GM11168 (cell line): Measurements from ENCODE around the gene ALKBH5.

Source experiments
- in situ Hi-C: fragments of 300-500 bp; cut with MboI; formaldehyde crosslinking; loops from one replicate; pipeline ENCODE4 v1.12.0; 2022; ENCODE audit warnings: low sequenced_read_pairs; ENCODE audit not compliant: unreplicated experiment

The ALKBH5 gene

DNA sequence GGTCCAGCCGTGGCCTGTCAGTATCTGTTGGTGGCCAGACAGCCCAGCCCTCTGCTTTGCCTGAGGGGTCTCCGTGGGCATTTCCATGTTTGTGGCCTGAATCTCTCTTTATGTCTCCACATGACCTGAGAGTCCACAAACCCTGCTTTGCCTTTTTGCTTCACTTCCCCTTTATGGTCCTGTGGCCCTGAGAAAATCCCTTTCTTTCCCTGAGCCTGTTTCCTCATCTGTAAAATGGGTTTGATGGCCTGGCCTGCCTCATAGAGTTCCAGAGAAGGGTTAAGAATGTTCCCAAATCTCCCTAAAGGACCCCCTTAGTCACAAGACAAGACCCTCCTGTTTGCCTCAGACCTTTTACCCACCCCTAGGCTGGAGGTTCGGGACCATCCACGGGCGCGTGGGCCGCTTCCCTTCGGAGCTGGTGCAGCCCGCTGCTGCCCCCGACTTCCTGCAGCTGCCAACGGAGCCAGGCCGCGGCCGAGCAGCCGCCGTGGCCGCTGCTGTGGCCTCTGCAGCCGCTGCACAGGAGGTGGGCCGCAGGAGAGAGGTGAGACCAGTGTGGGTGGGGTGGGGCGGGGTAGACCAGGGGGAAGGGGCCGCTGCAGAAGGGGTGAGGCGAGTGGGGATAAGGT lies 26.2 kb upstream of the ALKBH5 start:
- in situ Hi-C loops: no loop called here

DNA sequence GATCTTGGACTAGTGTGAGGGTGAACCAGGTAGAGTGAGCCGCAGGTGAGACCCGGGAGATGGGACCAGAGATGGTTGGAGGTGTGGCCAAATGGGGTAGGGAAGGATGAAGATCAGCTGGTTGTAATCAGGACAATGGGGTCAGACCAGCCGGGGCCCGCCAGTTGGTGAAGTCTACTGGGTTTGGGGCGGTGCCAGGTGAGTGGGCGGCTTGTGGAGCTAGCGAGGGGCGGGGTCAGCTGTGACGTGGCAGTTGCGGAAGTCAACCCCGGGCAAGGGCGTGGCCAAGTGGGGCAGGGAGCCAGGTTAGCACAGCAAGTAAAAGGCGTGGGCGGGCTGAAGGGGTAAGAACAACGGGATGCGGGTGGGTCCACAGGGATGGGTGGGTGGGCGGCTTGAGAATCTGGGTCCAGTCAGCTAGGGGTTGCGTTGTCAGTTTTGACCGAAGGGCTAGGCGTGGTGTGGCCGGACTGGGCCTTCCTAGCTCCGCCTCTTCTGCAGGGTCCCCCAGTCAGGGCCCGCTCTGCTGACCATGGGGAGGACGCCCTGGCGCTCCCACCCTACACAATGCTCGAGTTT lies 25.5 kb upstream of the ALKBH5 start:
- in situ Hi-C loops: no loop called here

DNA sequence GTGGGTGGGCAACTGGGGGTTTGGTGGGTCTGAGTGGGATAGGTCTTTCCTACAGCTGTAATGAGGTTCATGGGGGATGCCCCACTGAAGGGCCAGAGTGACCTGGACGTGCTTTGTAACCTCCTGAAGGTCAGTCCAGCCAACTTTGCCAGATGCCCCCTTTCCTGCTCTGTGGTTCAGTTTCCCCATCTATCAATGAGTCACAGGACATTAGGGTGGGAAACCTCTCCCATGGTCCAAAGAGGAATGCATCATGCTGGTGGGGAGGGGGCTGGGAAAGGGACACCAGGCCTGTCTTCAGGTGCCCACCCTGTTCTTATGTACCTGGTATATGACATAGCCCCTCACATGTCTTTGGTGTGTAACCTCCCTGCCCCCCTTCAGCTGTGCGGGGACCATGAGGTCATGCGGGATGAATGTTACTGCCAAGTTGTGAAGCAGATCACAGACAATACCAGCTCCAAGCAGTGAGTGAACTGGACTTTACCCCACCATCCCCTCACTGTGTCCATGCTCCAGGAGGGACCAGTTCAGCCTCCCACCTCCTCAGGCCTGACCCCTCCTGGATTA lies 24.0 kb upstream of the ALKBH5 start:
- in situ Hi-C loops: no loop called here

- in situ Hi-C loops: no loop called here
Observed at GRCh38 chr17:18160128-18160856, 23.3 kb upstream of the ALKBH5 start.

GRCh38 chr17:18161207-18162145 lies 22.2 kb upstream of the ALKBH5 start:
- in situ Hi-C loops: no loop called here

DNA sequence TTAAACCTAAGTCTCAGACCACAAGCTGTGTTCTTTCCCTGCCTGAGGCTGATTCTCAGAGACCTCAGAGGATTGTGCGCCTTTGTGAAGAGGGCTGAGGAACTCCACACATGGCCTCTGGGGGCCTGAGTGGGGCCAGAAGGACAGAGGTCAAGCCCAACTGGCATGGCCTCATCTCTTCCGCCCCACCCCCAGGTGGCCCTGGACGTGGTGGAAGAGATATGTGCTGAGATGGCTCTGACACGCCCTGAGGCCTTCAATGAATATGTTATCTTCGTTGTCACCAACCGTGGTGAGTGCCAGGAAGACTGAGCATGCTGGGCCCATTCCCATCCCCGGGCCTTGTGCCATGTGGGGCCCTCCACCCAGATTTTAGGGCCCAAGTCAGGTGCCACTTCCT lies 20.1 kb upstream of the ALKBH5 start:
- in situ Hi-C loops: no loop called here

DNA sequence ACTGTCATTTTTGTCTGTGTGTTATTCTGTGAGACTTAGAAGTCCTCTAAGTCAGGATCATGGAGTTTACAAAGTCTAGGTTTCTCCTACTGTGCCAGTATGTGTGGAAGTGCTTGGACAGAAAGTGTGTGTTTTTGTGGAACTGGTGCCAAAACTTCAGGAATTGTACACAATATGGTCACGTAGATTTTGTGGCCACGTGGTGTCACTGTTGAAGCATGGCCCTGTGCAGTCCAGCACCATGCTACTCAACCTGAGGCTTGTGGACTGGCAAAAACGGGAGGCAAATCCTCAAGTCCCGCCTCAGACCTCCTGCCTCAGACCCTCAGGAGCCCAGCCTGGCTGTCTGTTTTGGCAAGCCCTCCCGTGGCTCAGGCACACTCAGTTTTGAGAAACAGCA lies 16.7 kb upstream of the ALKBH5 start:
- in situ Hi-C loops: no loop called here

DNA sequence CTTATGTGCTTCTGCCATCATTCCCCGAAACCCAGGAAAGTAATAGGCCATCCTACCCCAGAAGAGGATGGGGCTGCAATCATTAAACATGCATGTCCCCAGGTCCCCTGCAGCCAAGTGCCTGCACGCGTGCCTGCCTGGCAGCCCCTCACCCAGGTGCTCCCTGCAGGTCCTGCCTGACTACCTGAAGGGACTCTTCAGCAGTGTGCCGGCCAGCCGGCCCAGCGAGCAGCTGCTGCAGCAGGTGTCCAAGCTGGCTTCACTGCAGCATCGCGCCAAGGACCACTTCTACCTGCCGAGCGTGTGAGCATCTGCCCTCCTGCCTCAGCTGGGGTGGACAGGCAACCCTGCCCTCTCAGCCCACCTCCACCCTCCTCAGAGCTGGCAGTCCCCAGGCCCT lies 16.2 kb upstream of the ALKBH5 start:
- in situ Hi-C loops: no loop called here

- in situ Hi-C loops: no loop called here
Observed at GRCh38 chr17:18172531-18173278, 10.9 kb upstream of the ALKBH5 start.

DNA sequence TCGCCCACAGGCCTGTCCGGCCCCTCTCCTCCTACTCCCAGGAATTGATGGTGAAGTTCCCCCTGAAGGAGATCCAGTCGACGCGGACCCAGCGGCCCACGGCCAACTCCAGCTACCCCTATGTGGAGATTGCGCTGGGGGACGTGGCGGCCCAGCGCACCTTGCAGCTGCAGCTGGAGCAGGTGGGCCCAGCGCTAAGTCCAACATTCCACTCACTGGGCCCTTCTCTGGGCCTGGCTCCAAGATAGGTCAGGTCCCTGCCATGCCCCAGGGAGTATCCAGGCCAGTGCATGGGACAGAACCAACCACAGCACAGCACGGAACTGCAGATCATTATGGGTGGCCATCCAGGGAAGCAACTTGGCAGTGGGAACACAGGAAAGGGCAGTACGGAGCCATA lies 9.9 kb upstream of the ALKBH5 start:
- in situ Hi-C loops: no loop called here

DNA sequence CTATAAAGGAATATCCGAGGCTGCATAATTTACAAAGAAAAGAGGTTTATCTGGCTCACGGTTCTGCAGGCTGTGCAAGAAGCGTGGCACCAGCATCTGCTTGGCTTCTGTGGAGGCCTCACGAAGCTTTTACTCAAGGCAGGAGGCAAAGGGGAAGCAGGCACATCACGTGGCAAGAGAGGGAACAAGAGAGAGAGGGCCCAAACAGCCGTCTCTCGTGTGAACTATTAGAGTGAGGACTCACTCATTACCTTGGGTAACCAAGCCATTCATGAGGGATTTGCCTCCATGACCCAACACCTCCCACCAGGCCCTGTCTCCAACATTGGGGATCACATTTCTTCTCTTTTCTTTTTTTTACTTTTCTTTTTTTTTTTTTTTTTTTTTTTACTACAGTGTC lies 7.5 kb upstream of the ALKBH5 start:
- in situ Hi-C loops: no loop called here

DNA sequence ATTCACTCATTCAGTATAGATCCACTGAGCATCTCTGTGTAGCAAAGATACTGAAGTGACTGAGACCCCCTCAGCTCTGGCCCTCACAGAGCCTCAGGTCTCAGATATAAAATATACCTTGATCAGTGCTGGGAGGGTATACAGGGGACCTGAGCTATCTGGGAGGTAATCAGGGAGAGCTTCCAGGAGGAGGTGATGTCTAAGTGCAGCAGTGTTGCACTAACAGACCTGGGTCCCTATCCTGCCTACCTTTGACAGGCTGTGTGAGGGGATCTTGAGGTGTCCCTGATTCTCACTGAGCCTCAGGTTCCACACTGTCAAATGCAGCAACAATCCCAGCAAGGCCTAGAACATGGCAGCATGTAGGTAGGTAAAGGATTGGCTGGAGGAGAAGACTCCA lies 6.5 kb upstream of the ALKBH5 start:
- in situ Hi-C loops: no loop called here

GRCh38 chr17:18177722-18178121 lies 5.9 kb upstream of the ALKBH5 start:
- in situ Hi-C loops: no loop called here

DNA sequence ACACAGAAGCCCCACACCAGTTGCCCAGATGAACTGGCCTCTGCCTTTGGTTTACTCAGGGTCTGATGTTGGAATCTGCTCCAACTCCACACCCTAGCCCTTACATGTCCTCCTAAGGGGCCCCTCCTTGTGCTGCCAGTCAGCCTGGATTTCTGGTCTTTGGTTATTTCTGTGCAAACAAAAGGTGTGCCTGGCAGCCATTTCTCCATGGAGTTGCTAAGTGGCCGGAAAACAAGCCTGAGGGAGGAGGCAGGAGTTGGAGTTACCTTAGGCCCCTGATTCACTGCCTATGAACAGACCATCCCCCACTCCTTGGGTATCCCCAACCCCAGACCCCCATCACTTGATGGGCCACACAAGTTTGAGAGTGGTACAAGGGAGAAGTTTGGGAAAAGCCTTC lies 4.4 kb upstream of the ALKBH5 start:
- in situ Hi-C loops: no loop called here

GRCh38 chr17:18179804-18180203 lies 3.8 kb upstream of the ALKBH5 start:
- in situ Hi-C loops: no loop called here

DNA sequence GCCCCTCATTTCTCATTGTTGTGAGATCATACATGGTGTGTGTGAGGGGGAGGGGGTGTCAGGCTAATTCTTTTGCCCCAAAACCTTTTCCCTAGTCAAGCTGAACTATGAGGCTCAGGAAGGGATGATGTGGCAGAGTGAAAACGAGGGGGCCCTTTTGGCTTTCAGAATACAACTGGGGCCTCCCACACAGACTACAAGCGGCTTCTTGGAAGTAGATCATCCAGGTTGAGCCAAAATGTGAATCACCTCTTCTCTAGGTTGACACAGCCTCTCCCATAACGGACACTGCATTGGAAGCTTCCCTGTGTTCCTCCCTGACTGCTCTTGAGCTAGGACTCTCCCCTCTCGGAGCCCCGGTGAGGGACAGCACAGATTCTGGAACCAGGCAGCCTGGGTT lies 2.3 kb upstream of the ALKBH5 start:
- in situ Hi-C loops: no loop called here

GRCh38 chr17:18182110-18182977 lies 1.3 kb upstream of the ALKBH5 start:
- in situ Hi-C loops: no loop called here

DNA sequence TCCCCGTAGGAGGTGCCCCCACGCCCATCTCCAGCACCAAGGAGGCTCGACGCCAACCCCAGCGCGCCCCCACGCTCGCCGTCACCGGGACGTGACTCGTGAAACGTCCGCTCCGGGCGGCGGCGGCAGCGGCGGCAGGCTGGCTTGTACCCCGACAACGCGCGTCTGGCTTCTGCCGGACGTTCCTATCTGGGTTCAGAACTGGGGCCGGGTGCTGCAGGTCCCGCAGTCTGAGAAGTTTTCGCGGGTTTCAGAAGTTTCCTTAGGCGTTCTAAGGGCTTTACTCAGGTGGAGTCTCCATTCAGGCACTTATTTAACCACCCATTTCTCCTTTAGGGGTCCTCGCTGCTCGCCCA lies 672 bp upstream of the ALKBH5 start:
- in situ Hi-C loops: no loop called here
